ENCODE measurements around the gene CRNN. TPM values are rescaled to one million over a fixed set of nuclear protein-coding genes. Genes with fewer than 3 reads are reported as not detected.

CRNN gene
- total and polyA plus RNA-seq, 3 donors from 2014 or later, result 0.16 to 0.43 TPM; not detected in 1

DNA sequence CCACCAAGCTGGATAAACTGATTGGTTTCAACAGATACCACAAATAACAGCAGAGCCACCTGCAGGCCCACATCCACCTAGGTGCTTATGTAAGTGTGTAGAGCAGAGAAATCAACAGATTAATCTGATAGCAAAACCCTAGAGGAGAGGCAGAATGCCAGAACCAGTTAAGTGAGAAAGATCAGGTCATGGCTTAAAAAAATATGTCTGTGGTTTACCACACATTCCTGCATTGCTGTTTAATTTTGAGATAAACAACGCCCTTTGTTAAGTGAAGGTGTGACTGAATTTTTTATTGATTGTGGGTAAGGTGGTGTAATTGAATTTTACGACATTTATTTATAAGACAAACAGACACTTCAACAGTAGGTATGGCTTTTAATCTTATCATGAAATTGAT is 21.2 kb downstream of the CRNN start:
- TF ChIP-seq, protein P1, sequence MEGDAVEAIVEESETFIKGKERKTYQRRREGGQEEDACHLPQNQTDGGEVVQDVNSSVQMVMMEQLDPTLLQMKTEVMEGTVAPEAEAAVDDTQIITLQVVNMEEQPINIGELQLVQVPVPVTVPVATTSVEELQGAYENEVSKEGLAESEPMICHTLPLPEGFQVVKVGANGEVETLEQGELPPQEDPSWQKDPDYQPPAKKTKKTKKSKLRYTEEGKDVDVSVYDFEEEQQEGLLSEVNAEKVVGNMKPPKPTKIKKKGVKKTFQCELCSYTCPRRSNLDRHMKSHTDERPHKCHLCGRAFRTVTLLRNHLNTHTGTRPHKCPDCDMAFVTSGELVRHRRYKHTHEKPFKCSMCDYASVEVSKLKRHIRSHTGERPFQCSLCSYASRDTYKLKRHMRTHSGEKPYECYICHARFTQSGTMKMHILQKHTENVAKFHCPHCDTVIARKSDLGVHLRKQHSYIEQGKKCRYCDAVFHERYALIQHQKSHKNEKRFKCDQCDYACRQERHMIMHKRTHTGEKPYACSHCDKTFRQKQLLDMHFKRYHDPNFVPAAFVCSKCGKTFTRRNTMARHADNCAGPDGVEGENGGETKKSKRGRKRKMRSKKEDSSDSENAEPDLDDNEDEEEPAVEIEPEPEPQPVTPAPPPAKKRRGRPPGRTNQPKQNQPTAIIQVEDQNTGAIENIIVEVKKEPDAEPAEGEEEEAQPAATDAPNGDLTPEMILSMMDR (IDR thresholded peaks at IDR 0.05), result no peak
- no peak for TF ChIP-seq POLR2A (IDR thresholded peaks at IDR 0.05)
- H3K27ac ChIP-seq, result no peak overlapping the region
- H3K4me3 ChIP-seq, result no peak overlapping the region
- no peaks in the 10 kb centered on the region for H3K27me3 ChIP-seq
- H3K9me3 ChIP-seq, result no peaks in the 10 kb centered on the region
- H3K36me3 ChIP-seq (ENCODE audit: low read depth, missing control alignments), result no peaks in the 10 kb centered on the region
- H3K4me1 ChIP-seq, result no peaks in the 10 kb centered on the region
- no peak for DNase-seq
- intact Hi-C loops (cut with DNase I; ENCODE audit: low total_unique reads), result no loop called here
- 75 to 87% methylated on average over 2 of the region's 2 CpGs for WGBS, 2 donors

DNA sequence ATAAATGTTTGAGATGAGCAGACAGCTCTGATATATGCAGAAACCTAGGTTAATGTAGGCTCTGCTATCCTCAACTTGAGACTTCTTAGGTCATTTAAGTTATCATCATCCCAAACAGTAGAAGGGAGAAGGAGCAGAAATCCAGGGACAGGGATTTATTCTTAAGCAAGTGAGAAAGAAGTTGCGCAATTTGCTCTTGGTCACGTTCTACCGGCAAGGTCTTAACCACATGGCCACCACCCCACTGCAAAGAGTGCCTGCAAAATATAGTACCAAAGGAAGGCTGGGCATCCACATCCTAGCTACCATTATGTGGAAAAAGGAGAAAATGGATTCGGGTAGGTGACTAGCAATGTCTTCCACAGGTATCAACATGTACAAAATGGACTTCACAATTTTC is 25.2 kb downstream of the CRNN start:
- Histone ChIP-seq H3K4me1 (no peaks in the 10 kb centered on the region), H3K27me3 (no peaks in the 10 kb centered on the region), H3K27ac (no peak overlapping the region), H3K9me3 (no peaks in the 10 kb centered on the region), H3K4me3 (no peak overlapping the region), H3K36me3 (ENCODE audit: low read depth, missing control alignments) (no peaks in the 10 kb centered on the region)
- no peak for TF ChIP-seq POLR2A (IDR thresholded peaks at IDR 0.05)
- TF ChIP-seq, protein P1 (IDR thresholded peaks at IDR 0.05), result no peak
- intact Hi-C loops (cut with DNase I; ENCODE audit: low total_unique reads), result no loop called here
- 77 to 79% methylated on average over 4 of the region's 4 CpGs for WGBS, 2 donors
- no peak for DNase-seq

DNA sequence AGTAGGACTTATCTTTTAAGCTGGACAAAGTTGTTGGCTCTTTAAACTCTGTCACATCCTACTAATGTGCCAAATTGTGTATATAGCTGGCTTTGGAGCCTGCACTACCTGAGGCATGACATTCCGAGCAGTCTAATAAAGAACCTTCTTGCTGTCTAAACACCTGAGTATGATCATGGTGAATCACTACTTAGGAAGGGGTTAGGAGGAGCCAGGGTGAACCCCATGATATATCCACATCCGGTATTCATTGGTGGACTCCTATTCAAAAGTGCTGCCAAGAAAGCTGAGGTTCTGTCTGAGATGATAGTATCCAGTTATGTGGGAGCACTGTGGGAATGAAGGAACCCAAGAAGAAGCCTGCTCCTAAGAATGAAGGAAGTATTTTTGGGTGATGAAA is 27.1 kb downstream of the CRNN start:
- Histone ChIP-seq H3K9me3 (no peaks in the 10 kb centered on the region), H3K27me3 (no peaks in the 10 kb centered on the region), H3K4me1 (no peaks in the 10 kb centered on the region), H3K4me3 (no peak overlapping the region), H3K36me3 (ENCODE audit: low read depth, missing control alignments) (no peaks in the 10 kb centered on the region), H3K27ac (no peak overlapping the region)
- TF ChIP-seq, protein P1 (IDR thresholded peaks at IDR 0.05), result no peak
- no peak for TF ChIP-seq POLR2A (IDR thresholded peaks at IDR 0.05)
- no peak for DNase-seq
- intact Hi-C loops (cut with DNase I; ENCODE audit: low total_unique reads), result no loop called here
- WGBS, 2 donors, result 71 to 91% methylated on average over 2 of the region's 2 CpGs

DNA sequence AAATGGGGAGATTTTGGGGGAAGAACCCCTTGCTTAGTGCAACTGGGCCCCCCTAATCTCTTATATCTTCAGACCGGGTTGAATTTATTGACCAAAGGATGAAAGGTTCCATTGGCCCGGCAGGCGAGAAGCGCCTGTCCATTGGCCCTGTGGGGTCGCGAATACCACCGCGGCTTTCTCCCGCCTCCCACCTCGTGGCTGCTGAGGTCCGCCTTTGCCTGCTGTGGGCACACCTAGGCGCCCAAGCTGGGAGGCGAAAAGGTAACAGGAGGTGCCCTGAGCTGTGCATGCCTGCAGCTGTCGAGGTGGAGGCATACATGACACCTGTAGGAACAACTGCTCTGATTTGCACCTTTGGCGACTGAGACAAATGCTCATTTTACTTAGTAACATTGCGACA is 33.1 kb downstream of the CRNN start:
- Histone ChIP-seq H3K36me3 (ENCODE audit: low read depth, missing control alignments) (no peaks in the 10 kb centered on the region), H3K4me3 (no peak overlapping the region), H3K27ac (no peak overlapping the region), H3K27me3 (no peaks in the 10 kb centered on the region), H3K9me3 (no peaks in the 10 kb centered on the region), H3K4me1 (no peaks in the 10 kb centered on the region)
- intact Hi-C loops (cut with DNase I; ENCODE audit: low total_unique reads), result no loop called here
- 49 to 71% methylated on average over 15 to 16 of the region's 16 CpGs for WGBS, 2 donors
- no peak for DNase-seq
- TF ChIP-seq, protein P1 (IDR thresholded peaks at IDR 0.05), result no peak
- TF ChIP-seq POLR2A (IDR thresholded peaks at IDR 0.05), result no peak

DNA sequence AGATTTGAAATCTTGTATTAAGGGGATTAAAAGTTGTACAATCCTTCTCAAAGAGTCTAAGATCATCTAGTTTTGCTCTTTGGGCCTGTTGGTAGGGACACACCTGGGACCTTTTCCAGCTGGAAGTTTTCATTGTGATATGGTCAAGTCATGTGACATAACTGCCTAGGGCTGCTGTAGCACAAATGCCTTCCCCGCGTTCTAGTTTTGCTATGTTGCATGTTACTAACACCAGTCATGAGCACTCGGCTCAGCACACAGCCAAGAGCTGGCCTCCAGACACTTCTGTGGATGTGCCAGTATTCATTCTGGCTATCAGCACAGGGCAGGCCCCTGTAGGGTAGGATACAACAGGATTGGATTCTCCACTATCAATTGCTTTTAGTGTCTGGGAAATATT is 39.6 kb downstream of the CRNN start:
- TF ChIP-seq, protein P1 (IDR thresholded peaks at IDR 0.05), result no peak
- TF ChIP-seq POLR2A (IDR thresholded peaks at IDR 0.05), result no peak
- H3K36me3 ChIP-seq (ENCODE audit: low read depth, missing control alignments), result no peaks in the 10 kb centered on the region
- H3K27ac ChIP-seq, result no peak overlapping the region
- no peaks in the 10 kb centered on the region for H3K4me1 ChIP-seq
- no peaks in the 10 kb centered on the region for H3K27me3 ChIP-seq
- no peaks in the 10 kb centered on the region for H3K9me3 ChIP-seq
- no peak for DNase-seq
- no peak overlapping the region for H3K4me3 ChIP-seq
- whole genome bisulfite sequencing, 2 donors, result 79 to 91% methylated on average over 3 of the region's 3 CpGs
- intact Hi-C loops (cut with DNase I; ENCODE audit: low total_unique reads), result no loop called here
